ENCODE measurements around the gene FYTTD1. TPM values are rescaled to one million over a fixed set of nuclear protein-coding genes. Genes with fewer than 3 reads are reported as not detected.

FYTTD1 gene
- polyA plus RNA-seq, 1 donor, result 40.8 TPM

- no peaks in the 10 kb centered on the region for H3K9me3 ChIP-seq (ENCODE audit: control insufficient read depth, low read depth, low read length)
- no peaks in the 10 kb centered on the region for H3K27me3 ChIP-seq (ENCODE audit: control insufficient read depth, insufficient read depth, low read length)
- H3K36me3 ChIP-seq (ENCODE audit: control insufficient read depth, insufficient read depth, low read length), result peaks cover 2% of the 10 kb centered on the region
- H3K4me1 ChIP-seq (ENCODE audit: control insufficient read depth, insufficient read depth, low read length), result no peaks in the 10 kb centered on the region
- WGBS (ENCODE audit: insufficient coverage, low lambda C conversion rate), result 83% methylated on average over 1 of the region's 1 CpG
- DNase-seq, result no peak
- no peak overlapping the region for H3K4me3 ChIP-seq (ENCODE audit: low read length)
- H3K27ac ChIP-seq (ENCODE audit: low read length), result no peak overlapping the region
These were observed 40.4 kb downstream of the FYTTD1 start for GRCh38 chr3:197790033-197790432.

DNA sequence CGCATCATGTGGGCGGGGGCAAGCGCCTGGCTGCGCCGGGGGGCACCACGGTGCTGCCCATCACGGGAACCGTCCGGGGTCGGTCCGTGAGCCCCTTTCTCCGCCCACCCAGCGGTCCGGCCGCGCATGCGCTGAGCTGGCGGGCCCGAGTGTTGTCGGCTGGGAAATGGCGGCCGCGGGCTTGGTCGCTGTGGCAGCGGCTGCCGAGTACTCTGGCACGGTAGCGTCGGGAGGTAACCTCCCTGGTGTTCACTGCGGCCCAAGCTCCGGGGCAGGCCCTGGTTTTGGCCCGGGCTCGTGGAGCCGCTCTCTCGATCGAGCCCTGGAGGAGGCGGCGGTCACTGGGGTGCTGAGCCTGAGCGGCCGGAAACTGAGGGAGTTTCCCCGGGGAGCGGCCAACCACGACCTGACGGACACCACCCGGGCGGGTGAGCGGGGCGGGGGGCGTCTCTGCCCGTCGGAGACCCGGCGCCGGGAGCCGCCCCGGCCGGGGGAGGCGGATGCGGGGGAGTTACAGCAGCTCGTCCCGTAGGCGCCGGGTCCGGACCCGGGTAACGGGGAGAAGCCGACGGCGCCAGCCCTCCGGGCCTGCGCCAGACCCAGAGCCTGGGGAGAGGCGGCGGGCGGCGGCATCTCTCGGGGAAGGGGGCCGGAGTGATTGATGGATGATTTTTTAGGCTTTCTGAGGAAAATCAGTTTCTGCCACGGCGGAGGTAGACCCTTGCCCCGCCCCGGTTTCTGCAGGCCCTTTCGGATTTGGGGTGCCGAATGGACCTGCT lies 41.6 kb downstream of the FYTTD1 start, which contains the start of gene LRCH3:
TSS of gene LRCH3 (plus strand) at position 142 of the 779 bp plus-strand sequence. CDS start at position 167, 25 bp downstream.
- Histone ChIP-seq H3K27me3 (ENCODE audit: control insufficient read depth, insufficient read depth, low read length) (no peaks in the 10 kb centered on the region), H3K4me3 (ENCODE audit: low read length) (peak within 1 kb of the TSS; percentile 98), H3K36me3 (ENCODE audit: control insufficient read depth, insufficient read depth, low read length) (no peaks in the 10 kb centered on the region), H3K4me1 (ENCODE audit: control insufficient read depth, insufficient read depth, low read length) (no peaks in the 10 kb centered on the region), H3K9me3 (ENCODE audit: control insufficient read depth, low read depth, low read length) (no peaks in the 10 kb centered on the region), H3K27ac (ENCODE audit: low read length) (peak within 1 kb of the TSS; percentile 96)
- DNase-seq, result peak; percentile 61 to 85
- no CpG with 5 or more reads among the region's 83 CpGs for WGBS (ENCODE audit: insufficient coverage, low lambda C conversion rate)

- WGBS (ENCODE audit: insufficient coverage, low lambda C conversion rate), result 0% methylated on average over 2 of the region's 25 CpGs
- peak in 1 of 2 donors; percentile 64 for DNase-seq
- Histone ChIP-seq H3K27me3 (ENCODE audit: control insufficient read depth, insufficient read depth, low read length) (no peaks in the 10 kb centered on the region), H3K4me1 (ENCODE audit: control insufficient read depth, insufficient read depth, low read length) (no peaks in the 10 kb centered on the region), H3K36me3 (ENCODE audit: control insufficient read depth, insufficient read depth, low read length) (no peaks in the 10 kb centered on the region), H3K9me3 (ENCODE audit: control insufficient read depth, low read depth, low read length) (no peaks in the 10 kb centered on the region), H3K4me3 (ENCODE audit: low read length) (peak overlapping the region; percentile 98), H3K27ac (ENCODE audit: low read length) (peak overlapping the region; percentile 96)
These were observed 42.4 kb downstream of the FYTTD1 start for GRCh38 chr3:197791892-197792647.

DNA sequence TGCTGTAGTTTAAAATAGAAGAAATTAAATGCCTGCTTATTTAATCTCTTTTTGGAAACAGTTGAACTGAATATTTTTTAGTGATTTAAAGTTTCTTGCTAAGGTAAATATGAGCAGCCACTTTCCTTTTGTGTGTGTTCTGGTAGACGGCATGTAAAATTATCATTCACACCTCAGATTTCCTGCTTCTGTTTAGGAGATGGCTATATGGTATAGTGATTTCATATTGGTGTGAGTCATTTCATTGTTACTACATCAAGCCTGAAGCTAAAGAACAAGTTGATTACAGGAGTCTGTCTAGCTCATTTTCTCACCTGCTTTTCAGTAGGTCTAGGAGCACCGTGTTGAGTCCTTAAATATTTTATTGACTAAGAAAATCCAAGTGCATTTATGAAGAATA lies 43.6 kb downstream of the FYTTD1 start:
- H3K27ac ChIP-seq (ENCODE audit: low read length), result no peak overlapping the region
- DNase-seq, result peak in 1 of 2 donors; percentile 13
- H3K9me3 ChIP-seq (ENCODE audit: control insufficient read depth, low read depth, low read length), result no peaks in the 10 kb centered on the region
- 17% methylated on average over 1 of the region's 2 CpGs for WGBS (ENCODE audit: insufficient coverage, low lambda C conversion rate)
- H3K4me3 ChIP-seq (ENCODE audit: low read length), result no peak overlapping the region
- no peaks in the 10 kb centered on the region for H3K36me3 ChIP-seq (ENCODE audit: control insufficient read depth, insufficient read depth, low read length)
- no peaks in the 10 kb centered on the region for H3K27me3 ChIP-seq (ENCODE audit: control insufficient read depth, insufficient read depth, low read length)
- no peaks in the 10 kb centered on the region for H3K4me1 ChIP-seq (ENCODE audit: control insufficient read depth, insufficient read depth, low read length)

- Histone ChIP-seq H3K27me3 (ENCODE audit: control insufficient read depth, insufficient read depth, low read length) (no peaks in the 10 kb centered on the region), H3K27ac (ENCODE audit: low read length) (no peak overlapping the region), H3K4me1 (ENCODE audit: control insufficient read depth, insufficient read depth, low read length) (no peaks in the 10 kb centered on the region), H3K36me3 (ENCODE audit: control insufficient read depth, insufficient read depth, low read length) (no peaks in the 10 kb centered on the region), H3K4me3 (ENCODE audit: low read length) (no peak overlapping the region), H3K9me3 (ENCODE audit: control insufficient read depth, low read depth, low read length) (no peaks in the 10 kb centered on the region)
- no peak for DNase-seq
- WGBS (ENCODE audit: insufficient coverage, low lambda C conversion rate), result no CpG with 5 or more reads among the region's 1 CpG
These were observed 44.4 kb downstream of the FYTTD1 start for GRCh38 chr3:197794115-197794514.

- no peaks in the 10 kb centered on the region for H3K4me1 ChIP-seq (ENCODE audit: control insufficient read depth, insufficient read depth, low read length)
- no CpG with 5 or more reads among the region's 1 CpG for WGBS (ENCODE audit: insufficient coverage, low lambda C conversion rate)
- no peak overlapping the region for H3K27ac ChIP-seq (ENCODE audit: low read length)
- no peak for DNase-seq
- H3K36me3 ChIP-seq (ENCODE audit: control insufficient read depth, insufficient read depth, low read length), result no peaks in the 10 kb centered on the region
- H3K9me3 ChIP-seq (ENCODE audit: control insufficient read depth, low read depth, low read length), result no peaks in the 10 kb centered on the region
- H3K4me3 ChIP-seq (ENCODE audit: low read length), result no peak overlapping the region
- no peaks in the 10 kb centered on the region for H3K27me3 ChIP-seq (ENCODE audit: control insufficient read depth, insufficient read depth, low read length)
These were observed 45.5 kb downstream of the FYTTD1 start for GRCh38 chr3:197795200-197795599.

DNA sequence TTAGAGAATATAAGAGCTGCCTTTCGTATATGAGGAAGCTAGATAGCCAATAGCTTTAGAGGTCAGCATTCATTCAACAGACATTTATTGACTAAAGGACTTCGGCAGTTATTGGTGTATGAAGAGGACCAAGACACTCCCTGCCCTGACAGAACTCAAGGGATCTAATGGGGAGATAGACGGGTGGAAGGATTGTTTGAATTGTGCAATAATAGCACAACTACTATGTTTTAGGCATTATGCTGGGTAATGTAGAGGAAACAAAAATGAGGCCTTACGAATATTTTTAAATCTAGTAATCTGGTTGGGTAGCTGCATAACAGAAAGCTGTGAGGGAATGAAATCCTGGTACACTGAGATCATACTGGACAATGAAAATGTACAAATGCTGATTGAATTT lies 46.4 kb downstream of the FYTTD1 start:
- WGBS (ENCODE audit: insufficient coverage, low lambda C conversion rate), result 83% methylated on average over 2 of the region's 4 CpGs
- Histone ChIP-seq H3K4me3 (ENCODE audit: low read length) (no peak overlapping the region), H3K9me3 (ENCODE audit: control insufficient read depth, low read depth, low read length) (no peaks in the 10 kb centered on the region), H3K36me3 (ENCODE audit: control insufficient read depth, insufficient read depth, low read length) (no peaks in the 10 kb centered on the region), H3K27ac (ENCODE audit: low read length) (no peak overlapping the region), H3K4me1 (ENCODE audit: control insufficient read depth, insufficient read depth, low read length) (no peaks in the 10 kb centered on the region), H3K27me3 (ENCODE audit: control insufficient read depth, insufficient read depth, low read length) (no peaks in the 10 kb centered on the region)
- no peak for DNase-seq

DNA sequence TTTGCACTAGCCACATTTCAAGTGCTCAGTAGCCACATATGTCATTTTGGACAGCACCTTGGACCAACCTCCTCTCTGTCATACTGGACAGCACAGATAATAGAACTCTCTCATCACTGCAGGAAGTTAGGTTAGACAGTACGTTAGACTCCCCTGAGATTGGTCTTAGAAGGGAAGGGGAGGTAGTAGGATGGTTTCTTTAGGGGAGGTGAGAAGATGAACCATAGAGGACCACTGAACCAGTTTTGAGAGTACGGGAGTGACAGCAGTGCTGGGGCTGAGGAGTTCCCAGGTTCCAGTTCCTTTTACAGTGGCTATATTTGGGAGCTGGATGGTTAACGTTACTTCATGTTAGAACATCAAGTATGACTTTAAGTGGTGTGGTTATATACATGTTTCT lies 49.2 kb downstream of the FYTTD1 start:
- H3K9me3 ChIP-seq (ENCODE audit: control insufficient read depth, low read depth, low read length), result no peaks in the 10 kb centered on the region
- no peak overlapping the region for H3K4me3 ChIP-seq (ENCODE audit: low read length)
- no peaks in the 10 kb centered on the region for H3K4me1 ChIP-seq (ENCODE audit: control insufficient read depth, insufficient read depth, low read length)
- H3K27ac ChIP-seq (ENCODE audit: low read length), result no peak overlapping the region
- no peaks in the 10 kb centered on the region for H3K27me3 ChIP-seq (ENCODE audit: control insufficient read depth, insufficient read depth, low read length)
- WGBS (ENCODE audit: insufficient coverage, low lambda C conversion rate), result no CpG with 5 or more reads among the region's 3 CpGs
- no peak for DNase-seq
- H3K36me3 ChIP-seq (ENCODE audit: control insufficient read depth, insufficient read depth, low read length), result no peaks in the 10 kb centered on the region

- no peaks in the 10 kb centered on the region for H3K9me3 ChIP-seq (ENCODE audit: control insufficient read depth, low read depth, low read length)
- no CpG with 5 or more reads among the region's 3 CpGs for WGBS (ENCODE audit: insufficient coverage, low lambda C conversion rate)
- no peak overlapping the region for H3K27ac ChIP-seq (ENCODE audit: low read length)
- H3K27me3 ChIP-seq (ENCODE audit: control insufficient read depth, insufficient read depth, low read length), result no peaks in the 10 kb centered on the region
- no peaks in the 10 kb centered on the region for H3K36me3 ChIP-seq (ENCODE audit: control insufficient read depth, insufficient read depth, low read length)
- no peak overlapping the region for H3K4me3 ChIP-seq (ENCODE audit: low read length)
- no peaks in the 10 kb centered on the region for H3K4me1 ChIP-seq (ENCODE audit: control insufficient read depth, insufficient read depth, low read length)
- DNase-seq, result no peak
These were observed 50.7 kb downstream of the FYTTD1 start for GRCh38 chr3:197800379-197800778.

DNA sequence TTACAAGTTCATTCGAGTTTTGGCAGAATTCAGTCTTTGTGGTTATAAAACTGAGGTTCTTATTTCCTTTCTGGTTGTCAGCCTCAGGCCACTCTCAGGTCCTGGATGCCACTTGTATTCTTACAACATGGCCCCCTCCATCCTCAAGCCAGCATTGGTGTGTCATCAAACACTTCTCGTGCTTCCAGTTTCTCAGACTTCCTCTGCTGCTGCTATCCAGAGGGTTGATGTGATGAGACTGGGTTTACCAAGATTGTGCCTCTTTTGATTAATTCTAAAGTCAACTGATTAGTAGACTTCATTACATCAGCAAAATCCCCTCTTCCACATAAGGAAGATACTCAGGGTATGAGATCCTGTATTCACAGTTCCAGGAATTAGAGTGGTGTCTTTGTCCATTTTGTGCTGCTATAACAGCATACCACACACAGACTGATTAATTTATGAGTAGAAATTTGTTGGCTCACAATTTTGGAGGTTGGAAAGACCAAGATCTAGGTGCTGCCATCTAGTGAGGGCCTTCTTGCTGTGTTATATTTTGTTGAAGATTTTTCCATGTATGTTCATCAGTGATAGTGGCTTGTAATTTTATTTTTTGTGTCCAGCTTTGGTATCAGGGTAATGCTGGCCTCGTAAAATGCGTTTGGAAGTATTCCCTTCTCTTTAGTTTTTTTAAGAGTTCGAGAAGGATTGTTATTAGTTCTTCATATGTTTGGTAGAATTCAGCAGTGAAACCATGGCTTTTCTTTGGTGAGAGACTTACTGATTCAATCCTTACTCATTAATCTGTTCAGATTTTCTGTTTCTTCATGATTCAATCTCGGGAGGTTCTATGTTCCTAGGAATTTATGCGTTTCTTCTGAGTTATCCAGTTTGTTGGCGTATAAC lies 52.5 kb downstream of the FYTTD1 start:
- WGBS (ENCODE audit: insufficient coverage, low lambda C conversion rate), result 70% methylated on average over 4 of the region's 8 CpGs
- Histone ChIP-seq H3K36me3 (ENCODE audit: control insufficient read depth, insufficient read depth, low read length) (no peaks in the 10 kb centered on the region), H3K27me3 (ENCODE audit: control insufficient read depth, insufficient read depth, low read length) (no peaks in the 10 kb centered on the region), H3K4me3 (ENCODE audit: low read length) (no peak overlapping the region), H3K27ac (ENCODE audit: low read length) (no peak overlapping the region), H3K9me3 (ENCODE audit: control insufficient read depth, low read depth, low read length) (no peaks in the 10 kb centered on the region), H3K4me1 (ENCODE audit: control insufficient read depth, insufficient read depth, low read length) (no peaks in the 10 kb centered on the region)
- no peak for DNase-seq

Data from large intestine (tissue), 3 donors.